ENCODE data around the gene LCP1. TPM values are rescaled to one million over a fixed set of nuclear protein-coding genes. Genes with fewer than 3 reads are reported as not detected.
"Not testable (repeated sequence)": the region's sequence is repeated elsewhere in the genome, so short reads cannot be mapped to it uniquely, and the experiment has no call there.

The LCP1 gene
- 100 to 1,000 TPM; 119 to 401 TPM for total RNA-seq
- 10 to 100 TPM; 13.5 to 22.6 (median 18.8) TPM for polyA plus RNA-seq (ENCODE audit: insufficient read length in 6 of 6)
- long read RNA-seq, donor 1, transcript LCP1-201 (16 exons, 3,787 nt) = major isoform, 5 of 5 reads
- long read RNA-seq, donor 1, partial matches to known transcripts = 0 of 5 reads
- long read RNA-seq, donor 1, other reads (novel, unspliced or antisense) = 0 of 5 reads
- long read RNA-seq, donor 2, transcript LCP1-201 (16 exons, 3,787 nt) = major isoform, 5 of 5 reads
- long read RNA-seq, donor 2, partial matches to known transcripts = 0 of 5 reads
- long read RNA-seq, donor 2, other reads (novel, unspliced or antisense) = 0 of 5 reads
- long read RNA-seq, donor 3, partial matches to known transcripts = 0 of 4 reads
- long read RNA-seq, donor 3, other reads (novel, unspliced or antisense) = 0 of 4 reads
- long read RNA-seq, donor 4, transcript LCP1-201 (16 exons, 3,787 nt) = major isoform, 6 of 17 reads
- long read RNA-seq, donor 4, partial matches to known transcripts = 5 of 17 reads
- long read RNA-seq, donor 4, other reads (novel, unspliced or antisense) = 6 of 17 reads
- long read RNA-seq, donor 5, partial matches to known transcripts = 0 of 2 reads
- long read RNA-seq, donor 5, other reads (novel, unspliced or antisense) = 0 of 2 reads
- long read RNA-seq, donor 6, partial matches to known transcripts = 0 of 4 reads
- long read RNA-seq, donor 6, other reads (novel, unspliced or antisense) = 0 of 4 reads
- long read RNA-seq, donor 7 = 0 reads
- long read RNA-seq, donor 8, partial matches to known transcripts = 0 of 3 reads
- long read RNA-seq, donor 8, other reads (novel, unspliced or antisense) = 0 of 3 reads
- long read RNA-seq, donor 9 = 0 reads
- long read RNA-seq, donor 10, partial matches to known transcripts = 13 of 27 reads
- long read RNA-seq, donor 10, other reads (novel, unspliced or antisense) = 13 of 27 reads
- long read RNA-seq, donor 11, partial matches to known transcripts = 9 of 12 reads
- long read RNA-seq, donor 11, other reads (novel, unspliced or antisense) = 0 of 12 reads
- long read RNA-seq, donor 12, transcript LCP1-201 (16 exons, 3,787 nt) = major isoform, 5 of 5 reads
- long read RNA-seq, donor 12, partial matches to known transcripts = 0 of 5 reads
- long read RNA-seq, donor 12, other reads (novel, unspliced or antisense) = 0 of 5 reads

- Histone ChIP-seq H3K36me3 (no peaks in the 10 kb centered on the region), H3K27ac (peak within 1 kb of the TSS; percentile 62 to 93), H3K27me3 (no peaks in the 10 kb centered on the region), H3K9me3 (no peaks in the 10 kb centered on the region), H3K4me1 (peaks cover 0 to 37% of the 10 kb centered on the region in 2 donors), H3K4me3 (peak within 1 kb of the TSS; percentile 12 to 52)
- peak; percentile 71 for ATAC-seq
- peak in 2 of 4 donors; percentile 46 to 82 for DNase-seq
- TF ChIP-seq CTCF (IDR thresholded peaks at IDR 0.05) = no peak
- intact Hi-C loops (cut with DNase I) = no loop called here
These were observed at the start of gene LCP1 for GRCh38 chr13:46181840-46182490. LCP1 (minus strand) TSS chr13:46182177; CDS start chr13:46159662, 22,515 bp downstream.

- Histone ChIP-seq H3K4me3 (no peak overlapping the region), H3K27me3 (no peaks in the 10 kb centered on the region), H3K36me3 (no peaks in the 10 kb centered on the region), H3K4me1 (no peaks in the 10 kb centered on the region), H3K27ac (no peak overlapping the region), H3K9me3 (peaks cover 0 to 7% of the 10 kb centered on the region in 2 donors)
- TF ChIP-seq CTCF (IDR thresholded peaks at IDR 0.05) = no peak
- DNase-seq (no peak), ATAC-seq (no peak)
- intact Hi-C loops (cut with DNase I) = no loop called here
These were observed 47.3 kb upstream of the LCP1 start for GRCh38 chr13:46229251-46229650.

- H3K36me3 ChIP-seq; H3K27ac ChIP-seq; H3K4me3 ChIP-seq; intact Hi-C loops (cut with DNase I); H3K27me3 ChIP-seq; H3K4me1 ChIP-seq: not testable (repeated sequence)
- H3K9me3 ChIP-seq = peaks cover 0 to 16% of the 10 kb centered on the region in 2 donors
- ATAC-seq (peak; percentile 41), DNase-seq (peak in 2 of 4 donors; percentile 21 to 55)
These were observed 38.3 kb upstream of the LCP1 start for GRCh38 chr13:46220234-46220633.

GRCh38 chr13:46214741-46215140, 32.8 kb upstream of the LCP1 start:
- H3K27me3 ChIP-seq; intact Hi-C loops (cut with DNase I); H3K9me3 ChIP-seq; H3K27ac ChIP-seq; DNase-seq; ATAC-seq; H3K36me3 ChIP-seq; H3K4me3 ChIP-seq: not testable (repeated sequence)
- H3K4me1 ChIP-seq = peaks cover 3 to 15% of the 10 kb centered on the region in 2 donors

GRCh38 chr13:46213242-46213641, 31.3 kb upstream of the LCP1 start:
- peaks cover 0 to 8% of the 10 kb centered on the region in 2 donors for H3K27me3 ChIP-seq
- no peak overlapping the region for H3K4me3 ChIP-seq
- DNase-seq (no peak), ATAC-seq (no peak)
- H3K9me3 ChIP-seq = no peaks in the 10 kb centered on the region
- intact Hi-C loops (cut with DNase I) = no loop called here
- peaks cover 3 to 15% of the 10 kb centered on the region in 2 donors for H3K4me1 ChIP-seq
- H3K27ac ChIP-seq = no peak overlapping the region
- H3K36me3 ChIP-seq = no peaks in the 10 kb centered on the region
- TF ChIP-seq CTCF (IDR thresholded peaks at IDR 0.05) = no peak

All from left lung (tissue), 14 donors.